Retinal pigment epithelial cell (primary cell): Measurements from ENCODE around the gene HS2ST1.
A peak's percentile ranks its signal among the peaks of the same experiment; 100 is the strongest.

Source experiments
- DNase-seq: peaks from one replicate; pipeline ENCODE4 v3.0.0-alpha.2; 2010; ENCODE audit warnings: low read depth
- H3K4me3 ChIP-seq: 2 replicates; pipeline ENCODE4 v1.5.1; 2011; ENCODE audit warnings: mild to moderate bottlenecking, low read length, control low read depth, moderate library complexity
- TF ChIP-seq, protein P1 (sequence below): conservative IDR thresholded peaks from 2 replicates; pipeline ENCODE4 v1.5.1; 2011; ENCODE audit warnings: low read depth, low read length, control low read depth, inconsistent platforms

HS2ST1 gene

DNA sequence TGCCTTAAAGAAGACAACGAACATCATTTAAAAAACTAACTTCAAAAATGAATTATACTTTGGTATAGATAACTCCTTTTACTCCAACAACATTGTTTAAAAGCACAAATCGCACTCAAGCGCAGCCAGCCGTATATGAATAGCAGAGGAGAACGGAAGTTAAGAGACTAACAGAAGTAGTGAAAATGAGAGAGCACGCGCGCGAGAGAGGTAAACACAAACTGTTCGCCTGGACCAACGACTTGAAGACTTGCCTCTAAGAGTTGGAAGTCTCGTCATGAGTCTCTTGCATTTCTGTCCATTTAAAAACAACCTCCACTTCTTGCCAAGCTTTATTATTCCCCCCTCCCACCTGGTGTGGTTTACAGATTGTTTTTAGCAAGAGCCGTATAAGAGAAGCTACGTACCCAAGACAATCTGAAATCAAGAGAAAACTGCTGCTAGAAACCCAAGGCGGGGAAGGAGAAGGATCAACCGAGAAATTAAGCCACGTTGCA is 988 bp upstream of the HS2ST1 start:
- DNase-seq, result no peak
- peak overlapping the region; percentile 88 for H3K4me3 ChIP-seq
- TF ChIP-seq, protein P1, sequence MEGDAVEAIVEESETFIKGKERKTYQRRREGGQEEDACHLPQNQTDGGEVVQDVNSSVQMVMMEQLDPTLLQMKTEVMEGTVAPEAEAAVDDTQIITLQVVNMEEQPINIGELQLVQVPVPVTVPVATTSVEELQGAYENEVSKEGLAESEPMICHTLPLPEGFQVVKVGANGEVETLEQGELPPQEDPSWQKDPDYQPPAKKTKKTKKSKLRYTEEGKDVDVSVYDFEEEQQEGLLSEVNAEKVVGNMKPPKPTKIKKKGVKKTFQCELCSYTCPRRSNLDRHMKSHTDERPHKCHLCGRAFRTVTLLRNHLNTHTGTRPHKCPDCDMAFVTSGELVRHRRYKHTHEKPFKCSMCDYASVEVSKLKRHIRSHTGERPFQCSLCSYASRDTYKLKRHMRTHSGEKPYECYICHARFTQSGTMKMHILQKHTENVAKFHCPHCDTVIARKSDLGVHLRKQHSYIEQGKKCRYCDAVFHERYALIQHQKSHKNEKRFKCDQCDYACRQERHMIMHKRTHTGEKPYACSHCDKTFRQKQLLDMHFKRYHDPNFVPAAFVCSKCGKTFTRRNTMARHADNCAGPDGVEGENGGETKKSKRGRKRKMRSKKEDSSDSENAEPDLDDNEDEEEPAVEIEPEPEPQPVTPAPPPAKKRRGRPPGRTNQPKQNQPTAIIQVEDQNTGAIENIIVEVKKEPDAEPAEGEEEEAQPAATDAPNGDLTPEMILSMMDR, result no peak

DNA sequence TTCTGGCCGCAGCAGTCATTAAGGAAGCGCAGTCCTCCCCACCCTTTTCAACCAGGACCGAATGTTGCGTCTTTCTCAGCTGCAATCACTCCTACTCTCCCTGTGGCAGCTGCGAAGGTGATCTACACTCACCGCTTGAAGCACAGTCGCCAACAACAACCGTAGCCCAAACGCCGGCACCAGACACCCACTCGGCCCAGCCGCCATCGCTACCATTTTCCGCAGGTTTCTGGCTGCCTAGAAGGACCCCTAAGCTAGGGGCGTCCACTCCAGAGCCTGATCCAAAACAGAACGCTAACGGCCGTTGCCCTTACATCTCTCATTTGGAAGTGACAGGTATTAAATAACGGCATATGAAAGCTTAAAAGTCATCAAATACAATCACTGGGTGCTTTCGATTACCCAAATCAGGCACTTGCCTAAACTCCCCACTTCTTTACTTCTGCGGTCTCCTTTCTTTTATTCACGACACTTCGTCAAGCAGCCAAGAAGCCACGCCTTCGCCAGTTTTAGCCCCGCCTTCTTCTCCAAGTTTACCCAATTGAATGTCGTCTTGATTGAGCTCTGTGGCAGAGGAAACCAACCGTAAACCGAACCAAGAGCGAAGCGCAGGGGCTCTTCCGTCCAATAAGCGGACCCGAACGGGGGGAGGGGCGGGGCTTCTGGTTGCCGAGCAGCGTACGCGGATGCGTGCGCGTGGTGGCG is 387 bp upstream of the HS2ST1 start, which contains the start of gene SELENOF:
SELENOF (minus strand) TSS at position 231 of the 705 bp plus-strand sequence; CDS start at position 216, 15 bp downstream.
- TF ChIP-seq, protein P1, result no peak
- H3K4me3 ChIP-seq, result peak within 1 kb of the TSS; percentile 88
- DNase-seq, result peak; percentile 100

DNA sequence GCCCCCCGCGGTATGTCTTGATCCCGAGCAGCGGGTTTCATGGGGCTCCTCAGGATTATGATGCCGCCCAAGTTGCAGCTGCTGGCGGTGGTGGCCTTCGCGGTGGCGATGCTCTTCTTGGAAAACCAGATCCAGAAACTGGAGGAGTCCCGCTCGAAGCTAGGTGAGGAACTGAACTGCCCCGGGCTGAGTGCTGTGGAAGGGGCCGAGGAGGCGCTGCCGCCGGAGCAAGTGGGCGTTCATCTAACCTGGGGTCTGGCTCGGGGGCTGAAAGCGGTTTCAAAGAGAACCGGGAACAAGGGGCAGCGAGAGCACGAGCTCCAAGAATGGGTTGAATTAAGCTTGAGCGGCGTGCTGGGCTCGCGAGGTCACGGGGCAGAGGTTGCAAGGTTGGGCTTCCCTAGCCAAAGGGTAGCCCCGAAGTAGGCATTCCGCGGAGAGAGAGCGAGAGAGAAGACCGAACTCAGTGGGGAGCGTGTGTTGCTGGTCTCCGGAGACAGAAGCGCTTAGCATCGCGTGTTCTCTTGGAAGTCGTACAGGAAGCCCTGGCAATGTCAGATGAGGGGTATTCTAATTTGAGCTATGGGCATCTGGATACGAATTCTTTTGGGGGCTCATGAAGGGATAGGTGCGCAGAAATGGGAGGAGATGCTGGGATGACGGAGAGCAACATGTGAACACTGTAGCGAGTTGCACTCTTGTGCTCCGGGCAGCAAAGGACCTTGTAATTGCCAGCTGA is 732 bp downstream of the HS2ST1 start:
- DNase-seq, result no peak
- peak overlapping the region; percentile 86 for H3K4me3 ChIP-seq
- TF ChIP-seq, protein P1, result no peak

DNA sequence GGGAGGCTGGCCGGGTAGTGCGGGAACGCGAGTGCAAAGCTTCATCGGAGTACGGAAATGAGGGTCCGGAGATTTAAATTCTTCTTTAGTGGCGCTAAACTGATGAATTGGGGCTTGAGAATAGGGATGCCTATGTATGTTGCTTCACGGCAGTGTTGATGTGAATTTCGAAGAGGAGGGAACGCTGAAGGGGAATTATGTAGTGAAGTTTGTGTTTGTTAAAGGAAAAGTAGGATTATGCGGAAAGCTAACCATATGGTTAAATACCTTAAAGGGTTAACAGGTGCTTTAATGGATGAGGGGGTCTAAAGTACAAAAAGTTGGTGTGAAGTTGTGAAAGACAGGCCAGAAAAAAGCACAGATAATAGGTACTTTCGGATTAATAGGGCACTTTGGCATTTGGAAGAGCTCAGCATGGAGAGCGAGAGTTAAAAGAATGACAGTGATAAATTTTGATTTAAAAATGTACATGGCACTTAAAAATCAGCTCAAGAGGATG is 1.4 kb downstream of the HS2ST1 start:
- H3K4me3 ChIP-seq, result peak overlapping the region; percentile 86
- no peak for DNase-seq
- TF ChIP-seq, protein P1, result no peak

DNA sequence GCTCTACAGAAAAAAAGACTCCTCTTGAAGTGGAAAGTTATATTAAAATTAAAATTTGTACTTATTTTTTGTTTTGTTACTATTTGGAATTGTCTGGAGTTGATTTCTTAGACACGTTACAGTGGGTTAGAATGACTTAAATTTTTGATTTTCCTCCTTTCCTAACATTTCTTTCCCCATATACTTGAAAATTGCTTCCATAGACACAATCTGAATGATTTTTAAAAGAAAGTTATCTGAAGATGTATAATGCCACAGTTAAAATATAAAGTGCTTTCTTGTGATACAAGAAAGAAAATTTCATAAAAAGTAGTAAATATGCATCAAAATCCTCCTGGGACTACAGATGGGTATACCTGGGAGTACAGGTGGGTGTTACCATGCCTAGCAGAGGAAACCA is 2.3 kb downstream of the HS2ST1 start:
- TF ChIP-seq, protein P1, result no peak
- no peak for DNase-seq
- H3K4me3 ChIP-seq, result no peak overlapping the region

DNA sequence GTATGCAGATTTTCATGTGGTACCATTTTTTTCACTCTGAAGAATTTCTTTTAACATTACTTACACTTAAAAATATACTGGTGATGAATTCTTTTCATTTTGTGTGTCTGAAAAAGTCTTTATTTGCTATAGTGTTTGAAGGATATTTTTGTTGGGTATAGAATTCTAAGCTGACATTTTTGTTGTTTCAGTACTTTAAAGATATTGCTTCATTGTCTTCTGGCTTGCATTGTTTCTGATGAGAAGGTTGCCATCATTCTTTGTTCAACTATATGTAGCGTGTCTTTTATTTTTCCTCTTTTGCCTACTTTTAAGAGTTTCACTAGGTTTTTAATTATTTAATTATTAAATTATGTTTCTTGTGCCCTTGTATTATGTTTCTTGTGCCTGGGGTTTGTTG is 8.0 kb downstream of the HS2ST1 start:
- TF ChIP-seq, protein P1, result no peak
- no peak overlapping the region for H3K4me3 ChIP-seq
- no peak for DNase-seq
